AG04449 (cell line): Measurements from ENCODE around the gene CABLES1.

ENCODE experiments used
- CTCF ChIA-PET: fragments of 350-600 bp; formaldehyde crosslinking; extraction: SDS; loops from one replicate; lab custom pipeline; 2021; ENCODE audit warnings: antibody characterized with exemption; lab: Yijun Ruan, JAX
- POLR2A ChIA-PET: fragments of 400-600, 350-600 bp; formaldehyde crosslinking; extraction: SDS; loops from one replicate; lab custom pipeline; 2020; ENCODE audit warnings: antibody characterized with exemption, inconsistent platforms; lab: Yijun Ruan, JAX
- DNase-seq: peaks from one replicate; pipeline ENCODE4 v3.0.0-alpha.2; 2010; ENCODE audit warnings: low read depth, low spot score
- H3K4me3 ChIP-seq: 2 replicates; pipeline ENCODE4 v1.5.1; 2011; ENCODE audit warnings: low read depth, mild to moderate bottlenecking, control low read depth, low read length
- CTCF ChIP-seq: IDR thresholded peaks from one replicate; pipeline ENCODE4 v1.5.1; 2011; ENCODE audit warnings: mild to moderate bottlenecking, moderate library complexity, low read length, control low read depth, inconsistent platforms; ENCODE audit not compliant: insufficient read depth; ENCODE audit errors: missing control alignments

The CABLES1 gene

DNA sequence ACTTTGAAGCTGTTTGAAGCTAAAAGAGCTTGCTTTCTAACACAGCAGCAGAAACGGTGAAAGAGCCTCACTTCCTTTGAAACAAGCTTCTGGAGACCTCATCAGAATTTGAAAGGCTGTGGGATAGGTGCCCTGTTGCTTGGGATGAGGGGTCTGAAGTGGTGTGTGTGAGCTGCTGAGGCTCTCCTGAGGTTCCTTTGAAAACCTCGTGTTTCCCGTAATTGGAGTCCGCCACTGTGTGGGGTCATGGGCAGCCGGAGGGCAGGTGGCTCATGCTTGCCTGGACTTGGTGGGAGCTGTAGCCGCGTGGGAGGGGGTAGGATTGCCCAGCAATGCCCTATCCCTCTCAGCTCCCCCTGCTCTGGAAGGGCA, 34.4 kb downstream of the CABLES1 start:
- DNase-seq: no peak
- POLR2A ChIA-PET: no interaction called here
- CTCF ChIA-PET: interaction anchor here (1.3 kb wide), 1 partner anchor 16 kb away, joined by 3 read pairs; no protein-coding TSS in a partner anchor
- H3K4me3 ChIP-seq: no peak overlapping the region
- TF ChIP-seq CTCF: no peak

DNA sequence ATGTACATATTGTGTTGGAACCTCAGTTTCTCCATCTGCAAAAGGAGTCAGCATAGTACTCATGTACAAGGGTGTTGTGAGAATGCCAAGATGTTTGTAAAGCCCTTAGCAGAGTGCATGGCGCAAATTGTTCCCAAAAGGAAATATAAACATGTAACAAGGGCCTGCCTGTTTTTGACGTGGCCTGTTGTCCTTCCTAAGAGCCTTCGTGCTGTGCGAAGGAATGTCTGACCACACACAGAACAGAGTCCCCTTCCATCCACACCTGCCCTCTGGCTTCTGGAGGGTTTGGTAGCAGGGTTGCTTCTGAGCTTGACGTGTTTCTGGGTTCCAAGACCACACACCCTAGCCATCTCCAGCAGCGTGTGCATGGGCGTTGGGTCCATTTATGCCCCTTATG, 34.9 kb downstream of the CABLES1 start:
- no peak for DNase-seq
- ChIA-PET POLR2A (no interaction called here), CTCF (interaction anchor here (1.3 kb wide), 1 partner anchor 16 kb away, joined by 3 read pairs; no protein-coding TSS in a partner anchor)
- TF ChIP-seq CTCF: no peak
- no peak overlapping the region for H3K4me3 ChIP-seq

DNA sequence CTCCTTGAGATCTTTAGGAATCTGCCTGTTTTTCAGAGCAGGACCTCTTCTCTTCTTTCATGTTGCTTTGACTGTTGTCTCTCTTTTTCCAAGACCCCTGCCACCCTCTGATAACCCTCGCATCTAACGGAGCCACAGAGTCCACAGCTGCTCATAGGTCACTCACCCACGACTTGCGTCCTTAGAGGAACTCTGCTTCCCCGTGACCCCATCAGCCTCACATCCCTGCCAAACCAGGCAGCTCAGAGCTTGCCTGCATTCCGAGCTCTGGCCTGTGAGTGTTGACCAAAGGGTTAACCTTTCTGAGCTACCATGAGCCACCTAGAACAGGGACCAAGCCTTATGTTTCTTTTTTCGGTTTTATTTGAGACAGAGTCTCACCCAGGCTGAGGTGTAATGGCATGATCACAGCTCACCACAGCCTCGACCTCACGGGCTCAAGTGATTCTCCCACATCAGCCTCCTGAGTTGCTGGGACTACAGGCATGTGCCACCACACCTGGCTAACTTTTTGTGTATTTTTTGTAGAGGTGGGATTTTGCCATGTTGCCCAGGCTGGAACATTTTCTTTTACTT, 36.4 kb downstream of the CABLES1 start:
- ChIA-PET POLR2A (no interaction called here), CTCF (interaction anchor here (1.4 kb wide), 1 partner anchor 36 kb away, joined by 6 read pairs; no protein-coding TSS in a partner anchor)
- DNase-seq: no peak
- TF ChIP-seq CTCF: no peak
- no peak overlapping the region for H3K4me3 ChIP-seq

- ChIA-PET POLR2A (no interaction called here), CTCF (interaction anchor here (1.4 kb wide), 1 partner anchor 34 kb away, joined by 6 read pairs; no protein-coding TSS in a partner anchor)
- no peak for TF ChIP-seq CTCF
Measured at GRCh38 chr18:23172591-23173380, 37.5 kb downstream of the CABLES1 start.

GRCh38 chr18:23173912-23174311, 38.6 kb downstream of the CABLES1 start:
- no peak for TF ChIP-seq CTCF
- DNase-seq: no peak
- no peak overlapping the region for H3K4me3 ChIP-seq
- CTCF ChIA-PET: interaction anchor here (0.6 kb wide), 1 partner anchor 11 kb away, joined by 3 read pairs; no protein-coding TSS in a partner anchor
- POLR2A ChIA-PET: no interaction called here

More at GRCh38 chr18:23172591-23173380, 37.5 kb downstream of the CABLES1 start:
- no peak for DNase-seq
- H3K4me3 ChIP-seq: no peak overlapping the region
